HEK293 (cell line): ENCODE results near the gene MALRD1.

ENCODE experiments used
- GLI4 ChIP-seq: fragments of 450-650 bp; formaldehyde crosslinking; IDR thresholded peaks from 2 replicates; pipeline ENCODE4 v1.5.1; 2016; ENCODE audit warnings: missing biosample characterization, missing genetic modification characterization
- KLF1 ChIP-seq: fragments of 450-650 bp; formaldehyde crosslinking; IDR thresholded peaks from 2 replicates; pipeline ENCODE4 v1.5.1; 2016; ENCODE audit warnings: missing biosample characterization, missing genetic modification characterization
- YY1 ChIP-seq: fragments of 450-650 bp; formaldehyde crosslinking; IDR thresholded peaks from 2 replicates; pipeline ENCODE4 v1.5.1; 2018; ENCODE audit warnings: missing biosample characterization, missing genetic modification characterization
- ZNF133 ChIP-seq: fragments of 450-650 bp; formaldehyde crosslinking; IDR thresholded peaks from 2 replicates; pipeline ENCODE4 v1.5.1; 2016; ENCODE audit warnings: missing biosample characterization, missing genetic modification characterization
- ZNF24 ChIP-seq: fragments of 450-650 bp; formaldehyde crosslinking; IDR thresholded peaks from 2 replicates; pipeline ENCODE4 v1.5.1; 2016; ENCODE audit warnings: missing biosample characterization, missing genetic modification characterization
- ZNF335 ChIP-seq: fragments of 450-650 bp; formaldehyde crosslinking; conservative IDR thresholded peaks from 2 replicates; pipeline ENCODE4 v1.5.1; 2016; ENCODE audit warnings: missing biosample characterization, missing genetic modification characterization
- ZNF747 ChIP-seq: fragments of 450-650 bp; formaldehyde crosslinking; IDR thresholded peaks from 2 replicates; pipeline ENCODE4 v1.5.1; 2016; ENCODE audit warnings: missing biosample characterization, missing genetic modification characterization
- TF ChIP-seq, protein P1 (sequence below): fragments of 450-650 bp; formaldehyde crosslinking; IDR thresholded peaks from 2 replicates; pipeline ENCODE4 v1.5.1; 2017; ENCODE audit warnings: missing biosample characterization, mild to moderate bottlenecking, missing genetic modification characterization, moderate library complexity

DNA sequence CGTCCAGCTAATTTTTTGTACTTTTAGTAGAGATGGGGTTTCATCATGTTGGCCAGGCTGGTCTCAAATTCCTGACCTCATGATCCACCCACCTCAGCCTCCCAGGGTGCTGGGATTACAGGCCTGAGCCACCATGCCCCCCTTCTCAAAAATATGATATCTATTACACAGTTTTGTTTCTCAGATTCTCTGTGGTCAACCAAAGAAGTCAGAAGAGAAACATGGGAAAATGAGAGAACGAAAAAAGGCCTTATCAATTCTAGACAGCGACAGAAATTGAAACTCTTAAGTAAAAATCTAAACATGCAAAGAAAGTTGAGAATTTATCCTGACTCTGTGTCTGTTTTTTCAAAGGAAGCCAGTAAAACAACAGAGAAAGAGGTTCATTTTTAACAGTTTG, 483.8 kb downstream of the MALRD1 start:
- TF ChIP-seq ZNF24 = no peak
- TF ChIP-seq, protein P1, sequence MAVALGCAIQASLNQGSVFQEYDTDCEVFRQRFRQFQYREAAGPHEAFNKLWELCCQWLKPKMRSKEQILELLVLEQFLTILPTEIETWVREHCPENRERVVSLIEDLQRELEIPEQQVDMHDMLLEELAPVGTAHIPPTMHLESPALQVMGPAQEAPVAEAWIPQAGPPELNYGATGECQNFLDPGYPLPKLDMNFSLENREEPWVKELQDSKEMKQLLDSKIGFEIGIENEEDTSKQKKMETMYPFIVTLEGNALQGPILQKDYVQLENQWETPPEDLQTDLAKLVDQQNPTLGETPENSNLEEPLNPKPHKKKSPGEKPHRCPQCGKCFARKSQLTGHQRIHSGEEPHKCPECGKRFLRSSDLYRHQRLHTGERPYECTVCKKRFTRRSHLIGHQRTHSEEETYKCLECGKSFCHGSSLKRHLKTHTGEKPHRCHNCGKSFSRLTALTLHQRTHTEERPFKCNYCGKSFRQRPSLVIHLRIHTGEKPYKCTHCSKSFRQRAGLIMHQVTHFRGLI (tag by site-specific recombination) = no peak
- no peak for TF ChIP-seq ZNF133 (tag by site-specific recombination)
- TF ChIP-seq ZNF335 (tag by site-specific recombination) = no peak
- TF ChIP-seq GLI4 (tag by site-specific recombination) = no peak
- TF ChIP-seq YY1 (tag by site-specific recombination) = no peak
- no peak for TF ChIP-seq ZNF747
- TF ChIP-seq KLF1 (tag by site-specific recombination) = no peak
